HEK293T (cell line): ENCODE results near the gene GRAMD4.

Experiments used
- ARNT ChIP-seq: fragments of 450-650 bp; IDR thresholded peaks from 2 replicates; pipeline ENCODE4 v1.6.1; 2017; ENCODE audit warnings: mild to moderate bottlenecking
- BHLHE40 ChIP-seq: fragments of 450-650 bp; IDR thresholded peaks from 2 replicates; pipeline ENCODE4 v1.6.1; 2016; ENCODE audit warnings: mild to moderate bottlenecking, moderate library complexity, borderline replicate concordance
- CTBP1 ChIP-seq: fragments of 450-650 bp; IDR thresholded peaks from 2 replicates; pipeline ENCODE4 v1.6.1; 2016; ENCODE audit warnings: borderline replicate concordance
- ELF4 ChIP-seq: fragments of 450-650 bp; IDR thresholded peaks from 2 replicates; pipeline ENCODE4 v1.6.1; 2017; ENCODE audit warnings: antibody characterized with exemption
- FOXK2 ChIP-seq: fragments of 450-650 bp; IDR thresholded peaks from 2 replicates; pipeline ENCODE4 v1.6.1; 2016; ENCODE audit warnings: mild to moderate bottlenecking
- FOXM1 ChIP-seq: fragments of 450-650 bp; IDR thresholded peaks from 2 replicates; pipeline ENCODE4 v1.6.1; 2017; ENCODE audit warnings: mild to moderate bottlenecking, borderline replicate concordance
- HDGF ChIP-seq: fragments of 450-650 bp; IDR thresholded peaks from 2 replicates; pipeline ENCODE4 v1.6.1; 2017; ENCODE audit warnings: antibody characterized with exemption, borderline replicate concordance
- L3MBTL2 ChIP-seq: fragments of 450-650 bp; conservative IDR thresholded peaks from 2 replicates; pipeline ENCODE4 v1.6.1; 2016; ENCODE audit warnings: mild to moderate bottlenecking
- SP1 ChIP-seq: fragments of 450-650 bp; IDR thresholded peaks from 2 replicates; pipeline ENCODE4 v1.6.1; 2017
- SUZ12 ChIP-seq: fragments of 450-650 bp; IDR thresholded peaks from 2 replicates; pipeline ENCODE4 v1.6.1; 2016; ENCODE audit warnings: mild to moderate bottlenecking
- TARDBP ChIP-seq: fragments of 450-650 bp; IDR thresholded peaks from 2 replicates; pipeline ENCODE4 v1.6.1; 2016
- ZNF384 ChIP-seq: fragments of 450-650 bp; IDR thresholded peaks from 2 replicates; pipeline ENCODE4 v1.6.1; 2016
- TF ChIP-seq, protein P1 (sequence below): fragments of 450-650 bp; IDR thresholded peaks from 2 replicates; pipeline ENCODE4 v1.6.1; 2016

DNA sequence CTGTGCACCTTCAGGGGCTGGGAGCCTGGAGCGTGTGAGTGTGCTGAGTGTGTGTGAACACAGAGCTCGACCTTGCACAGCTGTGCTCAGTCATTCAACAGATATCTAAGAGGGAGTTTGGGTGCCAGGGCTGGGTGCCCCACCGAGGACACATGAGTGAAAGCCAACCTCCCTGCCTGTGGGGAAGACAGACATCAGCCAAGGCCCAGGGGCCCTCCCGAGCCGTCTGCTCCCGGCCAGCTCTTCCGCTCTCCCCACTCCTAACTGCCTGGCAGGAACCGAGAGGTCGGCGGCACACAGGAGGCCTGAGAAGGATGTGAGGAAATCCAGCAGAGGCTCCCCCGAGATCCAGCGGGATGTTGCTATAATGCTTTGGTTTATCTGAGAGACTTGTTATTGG is 85.9 kb downstream of the GRAMD4 start:
- TF ChIP-seq SP1 = no peak
- TF ChIP-seq BHLHE40 = no peak
- no peak for TF ChIP-seq ZNF384
- TF ChIP-seq, protein P1, sequence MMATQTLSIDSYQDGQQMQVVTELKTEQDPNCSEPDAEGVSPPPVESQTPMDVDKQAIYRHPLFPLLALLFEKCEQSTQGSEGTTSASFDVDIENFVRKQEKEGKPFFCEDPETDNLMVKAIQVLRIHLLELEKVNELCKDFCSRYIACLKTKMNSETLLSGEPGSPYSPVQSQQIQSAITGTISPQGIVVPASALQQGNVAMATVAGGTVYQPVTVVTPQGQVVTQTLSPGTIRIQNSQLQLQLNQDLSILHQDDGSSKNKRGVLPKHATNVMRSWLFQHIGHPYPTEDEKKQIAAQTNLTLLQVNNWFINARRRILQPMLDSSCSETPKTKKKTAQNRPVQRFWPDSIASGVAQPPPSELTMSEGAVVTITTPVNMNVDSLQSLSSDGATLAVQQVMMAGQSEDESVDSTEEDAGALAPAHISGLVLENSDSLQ = no peak
- TF ChIP-seq FOXM1 = no peak
- no peak for TF ChIP-seq ARNT
- TF ChIP-seq FOXK2 = no peak
- TF ChIP-seq CTBP1 = no peak
- TF ChIP-seq TARDBP = no peak
- TF ChIP-seq ELF4 = no peak
- TF ChIP-seq SUZ12 = no peak
- TF ChIP-seq HDGF = no peak
- TF ChIP-seq L3MBTL2 = no peak
